PC-9 (cell line): ENCODE results near the gene SYNE1. TPM values are rescaled to one million over a fixed set of nuclear protein-coding genes. Genes with fewer than 3 reads are reported as not detected.

Experiments
- BruUV-seq: library from RNA; stranded (reverse); fragments of 400-500 nt; replicated peaks from 2 replicates; lab custom pipeline; 2021; lab: Mats Ljungman, UMichigan
- CTCF ChIA-PET: fragments of 300-600 bp; sonication (Branson Sonifier 250); formaldehyde crosslinking; loops from one replicate; lab custom pipeline; 2022; ENCODE audit warnings: antibody characterized with exemption; lab: Charles Lee
- POLR2A ChIA-PET: fragments of 300-600 bp; sonication (Branson Sonifier 250); formaldehyde crosslinking; loops from one replicate; lab custom pipeline; 2022; ENCODE audit warnings: antibody characterized with exemption; ENCODE audit not compliant: unreplicated experiment; lab: Charles Lee
- DNase-seq, 2 experiments: peaks; one replicate each; pipeline versions ENCODE4 v3.0.0 to v3.0.0-alpha.2; 2015 to 2022; ENCODE audit warnings: mixed read lengths in 1 of 2
- H2AFZ ChIP-seq: fragments of 200-600 bp; sonication (generic); 2 replicates; pipeline ENCODE4 v1.8.1; 2017; ENCODE audit warnings: antibody characterized with exemption
- H3F3A ChIP-seq: fragments of 200-600 bp; sonication (generic); 2 replicates; pipeline ENCODE4 v1.8.1; 2017; ENCODE audit warnings: antibody characterized with exemption, mild to moderate bottlenecking, low read depth; ENCODE audit not compliant: insufficient read depth
- H3K27ac ChIP-seq: fragments of 200-600 bp; sonication (generic); 2 replicates; pipeline ENCODE4 v1.6.1; 2016; ENCODE audit warnings: mixed run types
- H3K27me3 ChIP-seq: fragments of 200-600 bp; sonication (generic); 2 replicates; pipeline ENCODE4 v1.6.1; 2016; ENCODE audit warnings: low read depth, mixed run types; ENCODE audit not compliant: insufficient read depth
- H3K36me3 ChIP-seq: fragments of 200-600 bp; sonication (generic); 2 replicates; pipeline ENCODE4 v1.6.1; 2016; ENCODE audit warnings: low read depth, mixed run types
- H3K4me1 ChIP-seq: fragments of 200-600 bp; sonication (generic); replicated peaks from 2 replicates; pipeline ENCODE4 v1.6.1; 2016; ENCODE audit warnings: mixed run types; ENCODE audit not compliant: insufficient read depth
- H3K4me2 ChIP-seq: fragments of 200-600 bp; sonication (generic); 2 replicates; pipeline ENCODE4 v1.6.1; 2017; ENCODE audit warnings: mixed run types
- H3K4me3 ChIP-seq: fragments of 200-600 bp; sonication (generic); 2 replicates; pipeline ENCODE4 v1.6.1; 2016; ENCODE audit warnings: mixed run types
- H3K79me2 ChIP-seq: fragments of 200-600 bp; sonication (generic); 2 replicates; pipeline ENCODE4 v1.6.1; 2017; ENCODE audit warnings: low read depth, mixed run types
- H3K9me2 ChIP-seq: fragments of 200-600 bp; sonication (generic); 2 replicates; pipeline ENCODE4 v1.8.1; 2017; ENCODE audit warnings: mild to moderate bottlenecking; ENCODE audit not compliant: insufficient read depth
- H3K9me3 ChIP-seq: fragments of 200-600 bp; sonication (generic); 2 replicates; pipeline ENCODE4 v1.8.1; 2016; ENCODE audit warnings: low read depth; ENCODE audit not compliant: insufficient read depth
- H4K20me1 ChIP-seq: fragments of 200-600 bp; sonication (generic); 2 replicates; pipeline ENCODE4 v1.8.1; 2017; ENCODE audit not compliant: insufficient read depth
- EZH2 ChIP-seq: fragments of 200-600 bp; sonication (generic); IDR thresholded peaks from 2 replicates; pipeline ENCODE4 v1.8.0; 2017; ENCODE audit warnings: antibody characterized with exemption, low read depth
- intact Hi-C: fragments of 100-400 bp; cut with micrococcal nuclease; formaldehyde crosslinking; loops from one replicate; pipeline ENCODE4 v1.10.0; 2022; ENCODE audit not compliant: unreplicated experiment
- total RNA-seq: library from RNA; stranded (reverse); gene quantifications from 2 replicates; pipeline ENCODE4 v1.2.3, GENCODE V29; 2021
- TF ChIP-seq, protein P1 (sequence below): fragments of 200-600 bp; sonication (generic); conservative IDR thresholded peaks from 2 replicates; pipeline ENCODE4 v1.6.1; 2017; ENCODE audit warnings: mixed run types, antibody characterized with exemption, mild to moderate bottlenecking, moderate library complexity

The SYNE1 gene
- total RNA-seq, 1 experiment from 2014 or later: 13.4 TPM

DNA sequence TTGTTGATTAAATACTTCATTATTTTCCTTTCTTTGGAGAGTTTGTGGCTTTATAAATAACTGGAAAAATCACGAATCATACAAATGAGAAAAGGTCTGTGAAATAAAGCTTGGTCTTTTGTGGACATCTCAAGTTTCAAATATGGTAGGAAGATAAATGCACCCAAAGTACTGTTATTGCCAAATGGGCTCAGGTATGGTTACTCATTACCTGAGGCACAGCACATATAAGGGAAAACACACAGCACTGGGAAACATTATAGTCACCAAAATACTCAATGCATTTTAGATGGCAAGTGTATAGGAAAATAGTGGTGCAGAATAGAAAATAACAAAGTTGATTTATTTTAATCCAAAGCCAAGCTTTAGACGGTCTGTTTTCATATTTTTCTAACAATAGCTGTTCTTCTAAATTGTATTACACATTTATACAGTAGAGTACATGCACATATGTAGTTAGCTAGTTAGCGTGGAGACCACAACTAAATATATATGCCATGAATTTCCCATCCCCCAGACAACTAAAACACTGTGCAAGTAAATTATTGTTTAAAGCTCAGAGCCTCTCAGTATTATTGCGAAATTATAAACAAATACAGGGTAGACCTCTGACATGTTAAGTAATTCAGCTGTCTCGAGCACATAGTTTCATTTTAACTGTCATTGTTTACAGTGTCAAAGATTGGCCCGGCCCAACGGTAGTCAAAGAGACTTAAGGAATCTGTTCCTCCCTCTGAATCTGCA lies 336.0 kb downstream of the SYNE1 start:
- H3K27me3 ChIP-seq: no peaks in the 10 kb centered on the region
- TF ChIP-seq, protein P1, sequence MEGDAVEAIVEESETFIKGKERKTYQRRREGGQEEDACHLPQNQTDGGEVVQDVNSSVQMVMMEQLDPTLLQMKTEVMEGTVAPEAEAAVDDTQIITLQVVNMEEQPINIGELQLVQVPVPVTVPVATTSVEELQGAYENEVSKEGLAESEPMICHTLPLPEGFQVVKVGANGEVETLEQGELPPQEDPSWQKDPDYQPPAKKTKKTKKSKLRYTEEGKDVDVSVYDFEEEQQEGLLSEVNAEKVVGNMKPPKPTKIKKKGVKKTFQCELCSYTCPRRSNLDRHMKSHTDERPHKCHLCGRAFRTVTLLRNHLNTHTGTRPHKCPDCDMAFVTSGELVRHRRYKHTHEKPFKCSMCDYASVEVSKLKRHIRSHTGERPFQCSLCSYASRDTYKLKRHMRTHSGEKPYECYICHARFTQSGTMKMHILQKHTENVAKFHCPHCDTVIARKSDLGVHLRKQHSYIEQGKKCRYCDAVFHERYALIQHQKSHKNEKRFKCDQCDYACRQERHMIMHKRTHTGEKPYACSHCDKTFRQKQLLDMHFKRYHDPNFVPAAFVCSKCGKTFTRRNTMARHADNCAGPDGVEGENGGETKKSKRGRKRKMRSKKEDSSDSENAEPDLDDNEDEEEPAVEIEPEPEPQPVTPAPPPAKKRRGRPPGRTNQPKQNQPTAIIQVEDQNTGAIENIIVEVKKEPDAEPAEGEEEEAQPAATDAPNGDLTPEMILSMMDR: no peak
- no peak for TF ChIP-seq EZH2
- POLR2A ChIA-PET: no interaction called here
- H3F3A ChIP-seq: no peaks in the 10 kb centered on the region
- peak in 1 of 2 experiments; percentile 39 for DNase-seq
- CTCF ChIA-PET: no interaction called here
- H3K9me3 ChIP-seq: no peaks in the 10 kb centered on the region
- intact Hi-C loops: no loop called here
- H3K9me2 ChIP-seq: no peaks in the 10 kb centered on the region
- H3K4me2 ChIP-seq: peak overlapping the region; percentile 2; the same call in 1 of the 2 replicates
- no peaks in the 10 kb centered on the region for H3K4me1 ChIP-seq
- no peaks in the 10 kb centered on the region for H3K36me3 ChIP-seq
- BruUV-seq: no TSS peak
- H2AFZ ChIP-seq: no peak overlapping the region
- H3K4me3 ChIP-seq: no peak overlapping the region
- no peak overlapping the region for H3K27ac ChIP-seq
- no peaks in the 10 kb centered on the region for H4K20me1 ChIP-seq
- no peaks in the 10 kb centered on the region for H3K79me2 ChIP-seq

DNA sequence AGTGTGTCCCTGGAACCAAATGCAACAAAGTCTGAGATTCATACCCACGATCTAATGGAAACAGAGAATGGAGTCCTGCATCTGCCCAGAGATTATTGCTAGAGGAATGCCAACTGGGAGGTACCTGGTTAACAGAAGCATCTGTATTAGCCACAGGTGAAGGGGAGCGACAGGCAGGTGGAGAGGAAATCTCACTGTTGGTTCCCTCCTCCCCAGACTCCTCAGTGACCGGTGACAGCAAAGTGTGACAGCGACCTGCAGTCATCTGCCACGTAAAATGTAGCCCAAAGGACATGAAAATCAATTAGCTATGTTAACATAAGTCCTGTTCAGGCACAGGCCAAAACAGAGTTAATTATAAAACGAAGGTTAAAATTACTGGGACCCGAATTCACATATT lies 336.6 kb downstream of the SYNE1 start:
- Histone ChIP-seq H2AFZ (0 out of 2 replicates have a peak overlapping the region, but pooled peaks have one; percentile 12), H3K4me1 (no peaks in the 10 kb centered on the region), H3K9me3 (no peaks in the 10 kb centered on the region), H3F3A (no peaks in the 10 kb centered on the region), H3K9me2 (no peaks in the 10 kb centered on the region), H4K20me1 (no peaks in the 10 kb centered on the region), H3K36me3 (no peaks in the 10 kb centered on the region), H3K4me2 (no peak overlapping the region), H3K79me2 (no peaks in the 10 kb centered on the region), H3K27me3 (no peaks in the 10 kb centered on the region), H3K4me3 (no peak overlapping the region), H3K27ac (no peak overlapping the region)
- no peak for DNase-seq
- intact Hi-C loops: no loop called here
- ChIA-PET POLR2A (no interaction called here), CTCF (no interaction called here)
- BruUV-seq: no TSS peak
- TF ChIP-seq, protein P1: no peak
- TF ChIP-seq EZH2: no peak

DNA sequence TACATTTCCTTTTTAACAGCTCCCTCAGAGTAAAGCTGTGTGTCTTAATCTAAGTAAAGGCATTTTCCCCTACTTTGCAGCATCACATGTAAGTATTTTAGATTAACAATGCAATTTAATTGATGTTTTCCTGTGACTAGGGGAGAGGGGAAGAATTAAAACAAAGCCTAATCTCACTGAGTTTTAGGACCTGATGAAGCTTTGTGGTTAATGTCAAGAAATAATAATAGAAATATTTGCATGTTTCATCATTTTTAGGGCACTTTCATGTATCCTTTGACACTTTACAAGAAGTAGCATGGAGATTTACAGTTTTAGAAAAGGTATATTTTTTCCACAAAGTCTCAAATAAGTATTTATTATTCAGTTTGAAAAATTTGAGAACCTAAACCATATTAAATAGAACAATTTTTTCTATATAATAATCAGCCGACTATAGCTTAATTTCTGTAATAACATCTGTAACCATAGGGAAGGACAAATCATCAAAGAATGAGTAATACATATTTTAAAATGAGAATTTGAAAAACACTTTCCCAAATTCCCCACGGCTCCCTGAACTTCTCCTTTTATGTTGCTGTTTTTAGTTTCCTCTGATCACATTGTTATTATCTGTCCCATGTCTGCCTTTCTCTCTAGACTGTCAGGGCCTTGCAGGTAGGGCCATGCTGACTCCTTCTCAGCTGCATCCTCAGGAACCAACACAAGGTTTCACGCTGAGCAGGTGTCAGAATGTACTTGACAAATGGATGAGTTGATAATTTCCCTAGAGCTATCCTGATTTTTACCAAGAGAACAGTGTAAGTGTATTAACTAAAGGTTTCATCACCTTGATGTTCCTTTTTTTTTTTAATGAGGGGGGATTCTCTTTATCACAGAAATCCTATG lies 338.1 kb downstream of the SYNE1 start:
- Histone ChIP-seq H3K36me3 (no peaks in the 10 kb centered on the region), H3K9me3 (no peaks in the 10 kb centered on the region), H3K9me2 (no peaks in the 10 kb centered on the region), H3K27me3 (no peaks in the 10 kb centered on the region), H3K79me2 (no peaks in the 10 kb centered on the region), H3F3A (no peaks in the 10 kb centered on the region), H2AFZ (no peak overlapping the region), H3K4me3 (no peak overlapping the region), H4K20me1 (no peaks in the 10 kb centered on the region), H3K27ac (no peak overlapping the region), H3K4me2 (no peak overlapping the region), H3K4me1 (no peaks in the 10 kb centered on the region)
- intact Hi-C loops: no loop called here
- DNase-seq: no peak
- POLR2A ChIA-PET: no interaction called here
- TF ChIP-seq EZH2: no peak
- TF ChIP-seq, protein P1: no peak
- CTCF ChIA-PET: no interaction called here
- BruUV-seq: no TSS peak
